ENCODE data around the gene ZNF407.

DNA sequence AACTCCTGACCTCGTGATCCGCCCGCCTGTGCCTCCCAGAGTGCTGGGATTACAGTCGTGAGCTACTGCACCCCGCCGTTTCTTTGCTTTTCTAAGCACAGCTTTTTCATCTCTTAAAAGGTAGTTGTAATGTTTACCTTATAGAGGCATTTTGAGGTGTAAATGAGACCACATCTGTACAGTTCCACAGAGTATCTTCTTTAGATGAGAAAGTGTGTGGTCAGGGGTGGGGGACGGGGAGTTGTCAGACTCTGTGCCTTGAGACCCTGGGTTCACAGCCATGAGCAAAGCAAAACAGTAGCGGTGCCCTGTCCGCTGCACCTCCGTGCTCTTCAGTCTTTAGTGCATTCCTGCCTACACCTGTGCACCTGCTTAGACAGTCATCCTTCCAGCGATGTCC is 251.6 kb downstream of the ZNF407 start:
- TF ChIP-seq, protein P1, sequence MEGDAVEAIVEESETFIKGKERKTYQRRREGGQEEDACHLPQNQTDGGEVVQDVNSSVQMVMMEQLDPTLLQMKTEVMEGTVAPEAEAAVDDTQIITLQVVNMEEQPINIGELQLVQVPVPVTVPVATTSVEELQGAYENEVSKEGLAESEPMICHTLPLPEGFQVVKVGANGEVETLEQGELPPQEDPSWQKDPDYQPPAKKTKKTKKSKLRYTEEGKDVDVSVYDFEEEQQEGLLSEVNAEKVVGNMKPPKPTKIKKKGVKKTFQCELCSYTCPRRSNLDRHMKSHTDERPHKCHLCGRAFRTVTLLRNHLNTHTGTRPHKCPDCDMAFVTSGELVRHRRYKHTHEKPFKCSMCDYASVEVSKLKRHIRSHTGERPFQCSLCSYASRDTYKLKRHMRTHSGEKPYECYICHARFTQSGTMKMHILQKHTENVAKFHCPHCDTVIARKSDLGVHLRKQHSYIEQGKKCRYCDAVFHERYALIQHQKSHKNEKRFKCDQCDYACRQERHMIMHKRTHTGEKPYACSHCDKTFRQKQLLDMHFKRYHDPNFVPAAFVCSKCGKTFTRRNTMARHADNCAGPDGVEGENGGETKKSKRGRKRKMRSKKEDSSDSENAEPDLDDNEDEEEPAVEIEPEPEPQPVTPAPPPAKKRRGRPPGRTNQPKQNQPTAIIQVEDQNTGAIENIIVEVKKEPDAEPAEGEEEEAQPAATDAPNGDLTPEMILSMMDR (IDR thresholded peaks at IDR 0.05), result no peak
- TF ChIP-seq POLR2A (IDR thresholded peaks at IDR 0.05), result no peak

Measured in testis (tissue), 2 donors.